Measurements from ENCODE around the gene FRY. TPM values are rescaled to one million over a fixed set of nuclear protein-coding genes. Genes with fewer than 3 reads are reported as not detected.

Gene FRY
- total and polyA plus RNA-seq, 9 of the 15 experiments (the other 6 are each of a cell fraction or from before 2014, with no cell fraction given), result 0.03 to 0.31 (median 0.11) TPM; not detected in 3

DNA sequence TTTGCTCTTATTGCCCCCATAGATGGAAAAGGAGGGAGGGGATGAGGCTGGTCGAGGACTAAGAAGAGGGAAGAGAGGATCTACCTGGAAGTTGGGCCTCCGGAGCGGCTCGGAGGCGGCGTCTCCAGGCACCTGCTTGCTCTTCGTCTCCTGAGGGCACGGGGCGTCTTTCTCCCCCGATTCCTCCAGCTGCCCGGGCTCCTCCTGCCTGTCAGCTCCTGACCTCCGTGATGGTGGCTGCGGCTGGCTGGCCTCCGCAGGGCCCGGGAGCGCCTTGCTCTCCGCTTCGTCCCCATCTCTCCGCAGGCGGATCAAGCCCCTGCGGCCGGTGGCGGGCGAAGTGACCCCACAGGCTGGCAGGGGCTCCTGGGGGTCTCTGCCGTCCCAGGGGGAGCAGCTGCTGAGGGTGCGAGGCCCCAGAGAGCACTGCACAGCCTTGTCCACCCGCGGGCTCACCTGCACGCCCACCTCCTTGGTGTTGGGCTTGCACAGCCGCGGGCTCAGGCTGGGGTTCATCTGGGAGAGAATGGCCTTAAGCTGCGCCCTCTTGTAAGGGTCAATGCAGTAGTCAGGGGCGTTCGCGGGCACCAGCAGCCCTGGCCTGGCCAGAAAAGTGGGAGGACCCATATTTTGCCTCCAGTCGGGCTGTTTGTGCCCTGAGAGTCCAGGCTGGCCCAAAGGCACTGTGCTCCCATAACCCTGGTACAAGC lies 279.8 kb downstream of the FRY start (continued):
- TF ChIP-seq TAF9B (IDR thresholded peaks at IDR 0.05; ENCODE audit: partially characterized antibody) (no peak), TCF7 (IDR thresholded peaks at IDR 0.05; ENCODE audit: borderline replicate concordance) (no peak), NEUROD1 (IDR thresholded peaks at IDR 0.05; ENCODE audit: borderline replicate concordance, low read depth, low read length, partially characterized antibody) (no peak), TOE1 (IDR thresholded peaks at IDR 0.05; ENCODE audit: borderline replicate concordance) (no peak), TOE1 (CRISPR knock-in tag; IDR thresholded peaks at IDR 0.05; ENCODE audit: borderline replicate concordance, low read depth) (no peak), ZNF408 (CRISPR knock-in tag; IDR thresholded peaks at IDR 0.05; ENCODE audit: low read depth) (no peak), SRSF1 (IDR thresholded peaks at IDR 0.05; ENCODE audit: low read depth, low read length) (no peak), HDAC6 (IDR thresholded peaks at IDR 0.05; ENCODE audit: low read depth, low read length) (no peak), HES1 (IDR thresholded peaks at IDR 0.05; ENCODE audit: low read depth) (no peak), TSC22D4 (tag; IDR thresholded peaks at IDR 0.05) (no peak), EHMT2 (IDR thresholded peaks at IDR 0.05) (no peak), RBFOX2 (IDR thresholded peaks at IDR 0.05; ENCODE audit: low read depth, low read length) (no peak)
- TF ChIP-seq, protein P1, sequence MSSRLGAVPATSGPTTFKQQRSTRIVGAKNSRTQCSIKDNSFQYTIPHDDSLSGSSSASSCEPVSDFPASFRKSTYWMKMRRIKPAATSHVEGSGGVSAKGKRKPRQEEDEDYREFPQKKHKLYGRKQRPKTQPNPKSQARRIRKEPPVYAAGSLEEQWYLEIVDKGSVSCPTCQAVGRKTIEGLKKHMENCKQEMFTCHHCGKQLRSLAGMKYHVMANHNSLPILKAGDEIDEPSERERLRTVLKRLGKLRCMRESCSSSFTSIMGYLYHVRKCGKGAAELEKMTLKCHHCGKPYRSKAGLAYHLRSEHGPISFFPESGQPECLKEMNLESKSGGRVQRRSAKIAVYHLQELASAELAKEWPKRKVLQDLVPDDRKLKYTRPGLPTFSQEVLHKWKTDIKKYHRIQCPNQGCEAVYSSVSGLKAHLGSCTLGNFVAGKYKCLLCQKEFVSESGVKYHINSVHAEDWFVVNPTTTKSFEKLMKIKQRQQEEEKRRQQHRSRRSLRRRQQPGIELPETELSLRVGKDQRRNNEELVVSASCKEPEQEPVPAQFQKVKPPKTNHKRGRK (tag; IDR thresholded peaks at IDR 0.05), result no peak

All from K562 (cell line).